Breast epithelium (tissue), 3 donors: Measurements from ENCODE around the gene ITM2C.

ENCODE experiments used
- POLR2A ChIP-seq: fragments of 450-650 bp; IDR thresholded peaks from one replicate; pipeline ENCODE4 v1.6.1; 2016; ENCODE audit warnings: antibody characterized with exemption, mild to moderate bottlenecking, moderate library complexity
- POLR2AphosphoS5 ChIP-seq, 3 donors: sonication (generic); formaldehyde crosslinking; IDR thresholded peaks; one replicate each; pipeline ENCODE4 v1.6.1; 2017; ENCODE audit warnings: antibody characterized with exemption in 3 of 3
- TF ChIP-seq, protein P1 (sequence below), 3 donors: fragments of 450-650 bp; IDR thresholded peaks; one replicate each; pipeline ENCODE4 v1.5.1; 2016 to 2017; ENCODE audit warnings: antibody characterized with exemption in 3 of 3, mild to moderate bottlenecking in 3 of 3, moderate library complexity in 3 of 3

DNA sequence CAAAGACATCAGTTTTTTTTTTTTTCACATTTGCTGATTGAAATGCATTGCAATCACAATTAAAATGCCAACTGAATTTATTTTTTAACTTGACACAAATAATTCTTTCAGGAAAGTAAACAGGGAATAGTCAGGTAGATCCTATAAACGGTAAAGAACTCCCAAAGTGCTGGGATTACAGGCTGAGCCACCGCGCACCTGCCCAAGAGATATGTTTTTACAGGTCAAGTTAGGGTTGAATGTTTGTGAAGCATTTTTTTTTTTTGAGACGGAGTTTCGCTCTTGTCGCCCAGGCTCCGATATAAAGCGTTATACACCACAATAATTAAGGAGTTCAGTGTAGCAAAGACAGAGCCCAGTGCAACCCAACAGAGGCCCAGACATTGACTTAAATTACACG, 15.1 kb downstream of the ITM2C start:
- TF ChIP-seq, protein P1, sequence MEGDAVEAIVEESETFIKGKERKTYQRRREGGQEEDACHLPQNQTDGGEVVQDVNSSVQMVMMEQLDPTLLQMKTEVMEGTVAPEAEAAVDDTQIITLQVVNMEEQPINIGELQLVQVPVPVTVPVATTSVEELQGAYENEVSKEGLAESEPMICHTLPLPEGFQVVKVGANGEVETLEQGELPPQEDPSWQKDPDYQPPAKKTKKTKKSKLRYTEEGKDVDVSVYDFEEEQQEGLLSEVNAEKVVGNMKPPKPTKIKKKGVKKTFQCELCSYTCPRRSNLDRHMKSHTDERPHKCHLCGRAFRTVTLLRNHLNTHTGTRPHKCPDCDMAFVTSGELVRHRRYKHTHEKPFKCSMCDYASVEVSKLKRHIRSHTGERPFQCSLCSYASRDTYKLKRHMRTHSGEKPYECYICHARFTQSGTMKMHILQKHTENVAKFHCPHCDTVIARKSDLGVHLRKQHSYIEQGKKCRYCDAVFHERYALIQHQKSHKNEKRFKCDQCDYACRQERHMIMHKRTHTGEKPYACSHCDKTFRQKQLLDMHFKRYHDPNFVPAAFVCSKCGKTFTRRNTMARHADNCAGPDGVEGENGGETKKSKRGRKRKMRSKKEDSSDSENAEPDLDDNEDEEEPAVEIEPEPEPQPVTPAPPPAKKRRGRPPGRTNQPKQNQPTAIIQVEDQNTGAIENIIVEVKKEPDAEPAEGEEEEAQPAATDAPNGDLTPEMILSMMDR (IDR thresholded peaks at IDR 0.05), result no peak
- TF ChIP-seq POLR2A (no peak), POLR2AphosphoS5 (IDR thresholded peaks at IDR 0.05) (no peak)
